Measurements from ENCODE around the gene DBNDD1. TPM values are rescaled to one million over a fixed set of nuclear protein-coding genes. Genes with fewer than 3 reads are reported as not detected.

Gene DBNDD1
- total and polyA plus RNA-seq, 2 experiments from 2014 or later: 63.3 to 90.8 TPM

DNA sequence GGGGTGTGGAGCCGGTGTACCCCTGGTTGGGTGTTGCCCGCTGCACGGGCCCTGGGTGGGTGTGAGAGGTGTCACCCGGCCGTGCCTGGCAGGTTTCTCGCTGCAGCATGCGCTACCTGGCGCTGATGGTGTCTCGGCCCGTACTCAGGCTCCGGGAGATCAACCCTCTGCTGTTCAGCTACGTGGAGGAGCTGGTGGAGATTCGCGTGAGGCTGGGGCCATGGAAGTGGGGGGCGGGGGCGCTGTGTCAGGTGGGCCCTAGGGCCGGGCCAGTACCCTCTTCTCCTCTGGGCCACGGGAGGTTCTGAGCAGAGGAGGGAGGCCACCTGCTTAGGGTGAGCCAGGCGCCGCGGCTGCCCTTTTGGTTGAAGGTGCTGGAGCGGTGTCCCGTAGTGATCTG lies 57.3 kb downstream of the DBNDD1 start:
- peaks cover 6% of the 10 kb centered on the region for H3K4me1 Mint-ChIP-seq
- H3K36me3 ChIP-seq (ENCODE audit: insufficient read depth): no peaks in the 10 kb centered on the region
- ATAC-seq: no peak
- no peaks in the 10 kb centered on the region for H3K27me3 ChIP-seq (ENCODE audit: insufficient read depth)
- H3K4me3 Mint-ChIP-seq: no peak overlapping the region
- no peak overlapping the region for H3K27ac Mint-ChIP-seq
- TF ChIP-seq, protein P1, sequence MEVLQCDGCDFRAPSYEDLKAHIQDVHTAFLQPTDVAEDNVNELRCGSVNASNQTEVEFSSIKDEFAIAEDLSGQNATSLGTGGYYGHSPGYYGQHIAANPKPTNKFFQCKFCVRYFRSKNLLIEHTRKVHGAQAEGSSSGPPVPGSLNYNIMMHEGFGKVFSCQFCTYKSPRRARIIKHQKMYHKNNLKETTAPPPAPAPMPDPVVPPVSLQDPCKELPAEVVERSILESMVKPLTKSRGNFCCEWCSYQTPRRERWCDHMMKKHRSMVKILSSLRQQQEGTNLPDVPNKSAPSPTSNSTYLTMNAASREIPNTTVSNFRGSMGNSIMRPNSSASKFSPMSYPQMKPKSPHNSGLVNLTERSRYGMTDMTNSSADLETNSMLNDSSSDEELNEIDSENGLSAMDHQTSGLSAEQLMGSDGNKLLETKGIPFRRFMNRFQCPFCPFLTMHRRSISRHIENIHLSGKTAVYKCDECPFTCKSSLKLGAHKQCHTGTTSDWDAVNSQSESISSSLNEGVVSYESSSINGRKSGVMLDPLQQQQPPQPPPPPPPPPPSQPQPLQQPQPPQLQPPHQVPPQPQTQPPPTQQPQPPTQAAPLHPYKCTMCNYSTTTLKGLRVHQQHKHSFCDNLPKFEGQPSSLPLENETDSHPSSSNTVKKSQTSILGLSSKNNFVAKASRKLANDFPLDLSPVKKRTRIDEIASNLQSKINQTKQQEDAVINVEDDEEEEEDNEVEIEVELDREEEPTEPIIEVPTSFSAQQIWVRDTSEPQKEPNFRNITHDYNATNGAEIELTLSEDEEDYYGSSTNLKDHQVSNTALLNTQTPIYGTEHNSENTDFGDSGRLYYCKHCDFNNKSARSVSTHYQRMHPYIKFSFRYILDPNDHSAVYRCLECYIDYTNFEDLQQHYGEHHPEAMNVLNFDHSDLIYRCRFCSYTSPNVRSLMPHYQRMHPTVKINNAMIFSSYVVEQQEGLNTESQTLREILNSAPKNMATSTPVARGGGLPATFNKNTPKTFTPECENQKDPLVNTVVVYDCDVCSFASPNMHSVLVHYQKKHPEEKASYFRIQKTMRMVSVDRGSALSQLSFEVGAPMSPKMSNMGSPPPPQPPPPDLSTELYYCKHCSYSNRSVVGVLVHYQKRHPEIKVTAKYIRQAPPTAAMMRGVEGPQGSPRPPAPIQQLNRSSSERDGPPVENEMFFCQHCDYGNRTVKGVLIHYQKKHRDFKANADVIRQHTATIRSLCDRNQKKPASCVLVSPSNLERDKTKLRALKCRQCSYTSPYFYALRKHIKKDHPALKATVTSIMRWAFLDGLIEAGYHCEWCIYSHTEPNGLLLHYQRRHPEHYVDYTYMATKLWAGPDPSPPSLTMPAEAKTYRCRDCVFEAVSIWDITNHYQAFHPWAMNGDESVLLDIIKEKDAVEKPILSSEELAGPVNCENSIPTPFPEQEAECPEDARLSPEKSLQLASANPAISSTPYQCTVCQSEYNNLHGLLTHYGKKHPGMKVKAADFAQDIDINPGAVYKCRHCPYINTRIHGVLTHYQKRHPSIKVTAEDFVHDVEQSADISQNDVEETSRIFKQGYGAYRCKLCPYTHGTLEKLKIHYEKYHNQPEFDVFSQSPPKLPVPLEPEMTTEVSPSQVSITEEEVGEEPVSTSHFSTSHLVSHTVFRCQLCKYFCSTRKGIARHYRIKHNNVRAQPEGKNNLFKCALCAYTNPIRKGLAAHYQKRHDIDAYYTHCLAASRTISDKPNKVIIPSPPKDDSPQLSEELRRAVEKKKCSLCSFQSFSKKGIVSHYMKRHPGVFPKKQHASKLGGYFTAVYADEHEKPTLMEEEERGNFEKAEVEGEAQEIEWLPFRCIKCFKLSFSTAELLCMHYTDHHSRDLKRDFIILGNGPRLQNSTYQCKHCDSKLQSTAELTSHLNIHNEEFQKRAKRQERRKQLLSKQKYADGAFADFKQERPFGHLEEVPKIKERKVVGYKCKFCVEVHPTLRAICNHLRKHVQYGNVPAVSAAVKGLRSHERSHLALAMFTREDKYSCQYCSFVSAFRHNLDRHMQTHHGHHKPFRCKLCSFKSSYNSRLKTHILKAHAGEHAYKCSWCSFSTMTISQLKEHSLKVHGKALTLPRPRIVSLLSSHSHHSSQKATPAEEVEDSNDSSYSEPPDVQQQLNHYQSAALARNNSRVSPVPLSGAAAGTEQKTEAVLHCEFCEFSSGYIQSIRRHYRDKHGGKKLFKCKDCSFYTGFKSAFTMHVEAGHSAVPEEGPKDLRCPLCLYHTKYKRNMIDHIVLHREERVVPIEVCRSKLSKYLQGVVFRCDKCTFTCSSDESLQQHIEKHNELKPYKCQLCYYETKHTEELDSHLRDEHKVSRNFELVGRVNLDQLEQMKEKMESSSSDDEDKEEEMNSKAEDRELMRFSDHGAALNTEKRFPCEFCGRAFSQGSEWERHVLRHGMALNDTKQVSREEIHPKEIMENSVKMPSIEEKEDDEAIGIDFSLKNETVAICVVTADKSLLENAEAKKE (CRISPR knock-in tag; IDR thresholded peaks at IDR 0.05): no peak
- no peaks in the 10 kb centered on the region for H3F3A ChIP-seq (replicated peaks; ENCODE audit: low read depth)
- H3K27ac ChIP-seq (ENCODE audit: low read depth): no peak overlapping the region
- no peak overlapping the region for H2AFZ ChIP-seq
- no peaks in the 10 kb centered on the region for H3K9me2 ChIP-seq (ENCODE audit: insufficient read depth)
- no peak for DNase-seq (ENCODE audit: low spot score)
- H3K79me2 ChIP-seq (replicated peaks; ENCODE audit: insufficient read depth): no peaks in the 10 kb centered on the region
- H3K4me2 ChIP-seq: no peak overlapping the region
- no peaks in the 10 kb centered on the region for H3K9me3 Mint-ChIP-seq
- no peaks in the 10 kb centered on the region for H3K4me1 ChIP-seq (ENCODE audit: insufficient read depth)
- H3K4me3 ChIP-seq: no peak overlapping the region
- H3K27me3 Mint-ChIP-seq (ENCODE audit: insufficient read depth, low read depth, poor library complexity): peaks cover 8% of the 10 kb centered on the region
- 0 out of 2 replicates have a peak, but pooled peaks cover 3% of the 10 kb centered on the region for H4K20me1 ChIP-seq (replicated peaks; ENCODE audit: insufficient read depth)
- peaks cover 29% of the 10 kb centered on the region for H3K36me3 Mint-ChIP-seq (ENCODE audit: low read depth)

DNA sequence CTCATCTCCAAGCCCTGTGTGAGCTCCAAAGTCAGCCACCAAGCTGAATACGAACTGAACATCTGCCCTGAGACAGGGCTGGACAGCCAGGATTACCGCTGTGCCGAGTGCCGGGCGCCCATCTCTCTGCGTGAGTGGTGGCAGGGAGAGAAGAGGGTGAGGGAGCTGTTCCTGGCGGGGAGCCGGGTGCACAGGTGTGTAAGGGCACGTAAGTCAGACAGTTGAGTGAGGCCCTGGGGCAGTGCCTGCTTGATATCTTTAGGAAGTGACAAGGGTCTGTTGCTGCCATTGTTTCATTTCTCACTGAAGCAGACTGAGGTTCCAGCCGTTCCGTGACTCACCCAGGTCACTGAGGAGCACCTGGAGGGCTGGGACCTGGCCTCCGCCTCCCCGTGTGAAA lies 58.3 kb downstream of the DBNDD1 start:
- no peaks in the 10 kb centered on the region for H3K9me3 Mint-ChIP-seq
- H3K4me3 ChIP-seq: no peak overlapping the region
- no peak for ATAC-seq
- H3K79me2 ChIP-seq (replicated peaks; ENCODE audit: insufficient read depth): no peaks in the 10 kb centered on the region
- H3K4me1 ChIP-seq (ENCODE audit: insufficient read depth): no peaks in the 10 kb centered on the region
- no peak overlapping the region for H3K4me2 ChIP-seq
- H3K27ac ChIP-seq (ENCODE audit: low read depth): no peak overlapping the region
- no peaks in the 10 kb centered on the region for H3F3A ChIP-seq (replicated peaks; ENCODE audit: low read depth)
- DNase-seq (ENCODE audit: low spot score): no peak
- H3K36me3 Mint-ChIP-seq (ENCODE audit: low read depth): peaks cover 29% of the 10 kb centered on the region
- H3K27me3 Mint-ChIP-seq (ENCODE audit: insufficient read depth, low read depth, poor library complexity): peaks cover 8% of the 10 kb centered on the region
- no peaks in the 10 kb centered on the region for H3K9me2 ChIP-seq (ENCODE audit: insufficient read depth)
- H4K20me1 ChIP-seq (replicated peaks; ENCODE audit: insufficient read depth): 0 out of 2 replicates have a peak, but pooled peaks cover 3% of the 10 kb centered on the region
- H3K4me1 Mint-ChIP-seq: peaks cover 6% of the 10 kb centered on the region
- H3K4me3 Mint-ChIP-seq: no peak overlapping the region
- no peak overlapping the region for H3K27ac Mint-ChIP-seq
- H3K27me3 ChIP-seq (ENCODE audit: insufficient read depth): no peaks in the 10 kb centered on the region
- H2AFZ ChIP-seq: no peak overlapping the region
- TF ChIP-seq EZH2phosphoT487 (IDR thresholded peaks at IDR 0.05; ENCODE audit: unreplicated experiment) (no peak), CREB1 (CRISPR knock-in tag; IDR thresholded peaks at IDR 0.05; ENCODE audit: low read depth) (no peak), ZNF331 (CRISPR knock-in tag; IDR thresholded peaks at IDR 0.05; ENCODE audit: low read depth) (no peak), NANOG (IDR thresholded peaks at IDR 0.05; ENCODE audit: borderline replicate concordance) (no peak)
- TF ChIP-seq, protein P2, sequence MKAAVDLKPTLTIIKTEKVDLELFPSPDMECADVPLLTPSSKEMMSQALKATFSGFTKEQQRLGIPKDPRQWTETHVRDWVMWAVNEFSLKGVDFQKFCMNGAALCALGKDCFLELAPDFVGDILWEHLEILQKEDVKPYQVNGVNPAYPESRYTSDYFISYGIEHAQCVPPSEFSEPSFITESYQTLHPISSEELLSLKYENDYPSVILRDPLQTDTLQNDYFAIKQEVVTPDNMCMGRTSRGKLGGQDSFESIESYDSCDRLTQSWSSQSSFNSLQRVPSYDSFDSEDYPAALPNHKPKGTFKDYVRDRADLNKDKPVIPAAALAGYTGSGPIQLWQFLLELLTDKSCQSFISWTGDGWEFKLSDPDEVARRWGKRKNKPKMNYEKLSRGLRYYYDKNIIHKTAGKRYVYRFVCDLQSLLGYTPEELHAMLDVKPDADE (IDR thresholded peaks at IDR 0.05): no peak
- H3K36me3 ChIP-seq (ENCODE audit: insufficient read depth): no peaks in the 10 kb centered on the region
